Kidney (tissue), 14 donors: ENCODE results near the gene SLC25A21. TPM values are rescaled to one million over a fixed set of nuclear protein-coding genes. Genes with fewer than 3 reads are reported as not detected.

Experiments used
- DNase-seq, 5 donors: peaks; one replicate each; pipeline ENCODE4 v3.0.0-alpha.2; 2013 to 2020
- FAIRE-seq: peaks from 2 replicates; lab custom pipeline; 2012; peaks lifted over from hg19 to GRCh38; lab: Jason Lieb, UNC
- H3K27ac ChIP-seq, 2 donors: one replicate each; pipeline ENCODE4 v1.7.0; 2013; ENCODE audit warnings: low read depth in 2 of 2, low read length in 2 of 2, inconsistent platforms in 1 of 2
- H3K27me3 ChIP-seq: one replicate; pipeline ENCODE4 v1.7.1; 2013; ENCODE audit warnings: low read length, inconsistent platforms; ENCODE audit not compliant: control insufficient read depth, insufficient read depth
- H3K36me3 ChIP-seq, 3 donors: one replicate each; pipeline versions ENCODE4 v1.7.0 to v1.7.1; 2013; ENCODE audit warnings: low read length in 3 of 3, control low read depth in 1 of 3, inconsistent platforms in 1 of 3; ENCODE audit not compliant: insufficient read depth in 3 of 3, control insufficient read depth in 2 of 3
- H3K4me1 ChIP-seq, 3 donors: one replicate each; pipeline versions ENCODE4 v1.7.0 to v1.7.1; 2013; ENCODE audit warnings: low read length in 3 of 3, inconsistent platforms in 1 of 3, low read depth in 1 of 3; ENCODE audit not compliant: control insufficient read depth in 2 of 3, insufficient read depth in 2 of 3
- H3K4me3 ChIP-seq, 3 donors: one replicate each; pipeline versions ENCODE4 v1.7.0 to v1.8.1; 2013; ENCODE audit warnings: low read length in 3 of 3, control low read depth in 1 of 3, inconsistent platforms in 1 of 3
- H3K9ac ChIP-seq, 3 donors: one replicate each; pipeline versions ENCODE4 v1.7.0 to v1.7.1; 2013; ENCODE audit warnings: low read length in 3 of 3, control low read depth in 1 of 3, inconsistent platforms in 1 of 3
- H3K9me3 ChIP-seq, 3 donors: one replicate each; pipeline versions ENCODE4 v1.7.0 to v1.7.1; 2013; ENCODE audit warnings: low read length in 3 of 3, control low read depth in 1 of 3, inconsistent platforms in 1 of 3; ENCODE audit not compliant: control insufficient read depth in 2 of 3, insufficient read depth in 1 of 3
- intact Hi-C: fragments of 100-400 bp; cut with DNase I; formaldehyde crosslinking; loops from one replicate; pipeline ENCODE4 v1.11.1; 2022
- polyA plus RNA-seq: library from polyadenylated mRNA; stranded (reverse); fragments of 350-450 nt; fragmentation: Illumina TruSeq; extraction: RNeasy Lipid Tissue Mini Kit (QIAGEN cat#74804); gene quantifications from one replicate; pipeline ENCODE4 v1.2.3, GENCODE V29; 2014; ENCODE audit warnings: low read depth, low replicate concordance; ENCODE audit not compliant: insufficient read depth
- total RNA-seq: library from RNA; stranded (reverse); fragmentation: NEBNext Ultra II Directional; extraction: Animal tissue kit (Norgen Biotek cat#: 25700); gene quantifications from one replicate; pipeline ENCODE4 v1.2.1, GENCODE V29; 2021
- TF ChIP-seq, protein P1 (sequence below): IDR thresholded peaks from 3 replicates; pipeline ENCODE4 v1.5.1; 2012; ENCODE audit warnings: mild to moderate bottlenecking, moderate library complexity, borderline replicate concordance; ENCODE audit not compliant: insufficient read depth; ENCODE audit errors: extremely low read depth
- donor health status: control.
- donor health status: control.
- donor health status: control.
- donor health status: control.
- donor health status: control.
- donor health status: DM: yes; HTN: yes; CAD: no.
- donor health status: Normal renal cell carcinoma (clear cell type).

The SLC25A21 gene
- total and polyA plus RNA-seq, 2 donors from 2014 or later: 1.3 to 1.4 TPM

DNA sequence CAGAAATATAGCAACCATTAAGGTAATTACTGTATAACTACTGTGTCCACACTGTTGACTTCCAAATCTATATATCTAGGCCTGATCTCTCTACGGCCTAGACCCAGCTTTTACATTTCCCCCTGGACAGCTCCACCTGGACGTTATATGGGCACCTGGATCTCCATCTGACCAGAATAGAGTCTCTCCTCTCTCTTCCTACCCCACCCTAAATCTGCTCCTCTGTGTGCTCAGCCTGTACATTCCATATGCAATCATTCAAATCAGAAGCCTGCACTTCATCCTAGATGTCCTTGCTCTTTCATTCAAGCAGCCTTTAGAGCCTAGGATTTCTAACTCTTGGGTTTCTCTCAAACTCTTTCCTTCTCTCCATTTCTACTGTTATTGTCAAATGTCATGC lies 255.7 kb downstream of the SLC25A21 start:
- intact Hi-C loops: no loop called here
- TF ChIP-seq, protein P1, sequence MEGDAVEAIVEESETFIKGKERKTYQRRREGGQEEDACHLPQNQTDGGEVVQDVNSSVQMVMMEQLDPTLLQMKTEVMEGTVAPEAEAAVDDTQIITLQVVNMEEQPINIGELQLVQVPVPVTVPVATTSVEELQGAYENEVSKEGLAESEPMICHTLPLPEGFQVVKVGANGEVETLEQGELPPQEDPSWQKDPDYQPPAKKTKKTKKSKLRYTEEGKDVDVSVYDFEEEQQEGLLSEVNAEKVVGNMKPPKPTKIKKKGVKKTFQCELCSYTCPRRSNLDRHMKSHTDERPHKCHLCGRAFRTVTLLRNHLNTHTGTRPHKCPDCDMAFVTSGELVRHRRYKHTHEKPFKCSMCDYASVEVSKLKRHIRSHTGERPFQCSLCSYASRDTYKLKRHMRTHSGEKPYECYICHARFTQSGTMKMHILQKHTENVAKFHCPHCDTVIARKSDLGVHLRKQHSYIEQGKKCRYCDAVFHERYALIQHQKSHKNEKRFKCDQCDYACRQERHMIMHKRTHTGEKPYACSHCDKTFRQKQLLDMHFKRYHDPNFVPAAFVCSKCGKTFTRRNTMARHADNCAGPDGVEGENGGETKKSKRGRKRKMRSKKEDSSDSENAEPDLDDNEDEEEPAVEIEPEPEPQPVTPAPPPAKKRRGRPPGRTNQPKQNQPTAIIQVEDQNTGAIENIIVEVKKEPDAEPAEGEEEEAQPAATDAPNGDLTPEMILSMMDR: no peak
- Histone ChIP-seq H3K9ac (no peak overlapping the region), H3K4me1 (no peaks in the 10 kb centered on the region), H3K27ac (no peak overlapping the region), H3K9me3 (no peaks in the 10 kb centered on the region), H3K36me3 (no peaks in the 10 kb centered on the region), H3K27me3 (no peaks in the 10 kb centered on the region), H3K4me3 (no peak overlapping the region)
- no peak for FAIRE-seq
- DNase-seq: no peak

DNA sequence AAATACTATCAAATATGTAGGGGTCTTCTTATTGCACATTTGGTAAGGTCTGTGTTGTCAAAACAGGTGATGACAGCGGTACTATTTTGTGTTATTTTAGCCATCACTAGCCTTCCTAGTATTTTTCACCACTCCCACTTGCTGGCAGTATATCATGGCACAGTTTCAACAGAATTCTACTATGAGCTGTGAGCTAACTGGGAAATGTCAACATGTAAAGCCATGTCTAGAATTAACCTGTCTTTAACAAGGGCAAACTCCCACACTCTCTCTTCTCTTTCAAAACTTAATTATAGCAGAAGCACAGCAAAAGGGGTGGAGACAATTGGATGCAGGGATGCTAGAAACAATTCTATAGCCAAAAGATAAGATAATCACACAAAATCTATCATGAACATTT lies 257.3 kb downstream of the SLC25A21 start:
- Histone ChIP-seq H3K27me3 (no peaks in the 10 kb centered on the region), H3K27ac (no peak overlapping the region), H3K9me3 (no peaks in the 10 kb centered on the region), H3K9ac (no peak overlapping the region), H3K36me3 (no peaks in the 10 kb centered on the region), H3K4me1 (no peaks in the 10 kb centered on the region), H3K4me3 (no peak overlapping the region)
- TF ChIP-seq, protein P1: no peak
- DNase-seq: peak in 2 of 5 donors; percentile 63 to 66
- no peak for FAIRE-seq
- intact Hi-C loops: no loop called here

DNA sequence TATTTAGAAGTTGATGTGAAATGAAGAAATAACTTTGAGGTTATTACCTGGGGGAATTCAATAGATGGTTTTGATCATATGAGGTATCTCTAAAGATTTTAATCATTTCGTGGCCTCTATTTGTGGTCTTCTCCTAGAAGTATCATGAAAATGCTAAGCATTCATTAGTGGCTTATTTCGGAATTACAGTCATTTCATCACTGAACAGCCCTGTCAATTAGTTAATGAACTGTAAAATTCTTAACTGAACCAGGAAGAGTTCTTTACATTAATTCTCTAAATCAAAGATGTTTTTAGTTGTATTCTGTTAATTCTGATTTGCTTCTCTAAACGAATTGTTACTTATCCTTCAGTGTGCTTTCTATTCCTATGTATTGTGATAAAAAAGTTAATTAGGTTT lies 261.8 kb downstream of the SLC25A21 start:
- intact Hi-C loops: no loop called here

More for the DNA sequence above, 261.8 kb downstream of the SLC25A21 start:
- H3K27me3 ChIP-seq: no peaks in the 10 kb centered on the region
- H3K4me1 ChIP-seq: no peaks in the 10 kb centered on the region
- no peak overlapping the region for H3K27ac ChIP-seq
- no peak for FAIRE-seq
- no peaks in the 10 kb centered on the region for H3K36me3 ChIP-seq
- TF ChIP-seq, protein P1: no peak
- no peak overlapping the region for H3K9ac ChIP-seq
- H3K9me3 ChIP-seq: no peaks in the 10 kb centered on the region
- H3K4me3 ChIP-seq: no peak overlapping the region
- no peak for DNase-seq
